HepG2 (cell line): ENCODE data around the gene KRTAP19-8. TPM values are rescaled to one million over a fixed set of nuclear protein-coding genes. Genes with fewer than 3 reads are reported as not detected.

ENCODE experiments used
- ATAC-seq: fragments of 200-7000 bp; cut with Tn5 transposase; 3 replicates; pipeline ENCODE4 v1.9.1; 2020; ENCODE audit warnings: mild to moderate bottlenecking, moderate library complexity
- BruUV-seq: library from RNA; stranded (reverse); fragments of 400-500 nt; replicated peaks from 2 replicates; lab custom pipeline; 2021; lab: Mats Ljungman, UMichigan
- CTCF ChIA-PET: fragments of 300-600 bp; formaldehyde crosslinking; extraction: SDS; loops from one replicate; lab custom pipeline; 2021; ENCODE audit warnings: low total read pairs, inconsistent platforms, low intra/inter-chr PET ratio; lab: Yijun Ruan, JAX
- POLR2A ChIA-PET: fragments of 350-600 bp; sonication (Branson Sonifier 250); formaldehyde crosslinking; loops from one replicate; lab custom pipeline; 2020; ENCODE audit warnings: antibody characterized with exemption, inconsistent platforms; lab: Yijun Ruan, JAX
- DNase-seq: peaks from one replicate; pipeline ENCODE4 v3.0.0-alpha.2; 2015; ENCODE audit warnings: low spot score
- FAIRE-seq: peaks from 3 replicates; lab custom pipeline; 2011; peaks lifted over from hg19 to GRCh38; lab: Jason Lieb, UNC
- H2AFZ ChIP-seq: one replicate; pipeline ENCODE4 v1.6.1; 2011; ENCODE audit warnings: low read length, inconsistent platforms
- H3K27ac ChIP-seq: fragments of 300-600 bp; 3 replicates; pipeline ENCODE4 v1.8.0; 2011; ENCODE audit warnings: mixed run types, mild to moderate bottlenecking, mixed read lengths, low read length, inconsistent platforms; ENCODE audit not compliant: insufficient read depth; ENCODE audit errors: extremely low read length
- H3K27me3 ChIP-seq, 2 experiments: fragments of 200-600 bp in 1 of 2; 2 replicates in 1 of 2; 3 replicates in 1 of 2; pipeline versions ENCODE4 v1.6.0 to v1.8.0; 2011; ENCODE audit warnings: low read length in 2 of 2, mild to moderate bottlenecking in 2 of 2, moderate library complexity in 2 of 2, inconsistent platforms in 1 of 2; ENCODE audit not compliant: insufficient read depth in 2 of 2, control insufficient read depth in 1 of 2
- H3K36me3 ChIP-seq, 2 experiments: fragments of 200-600 bp in 1 of 2; replicated peaks in 1 of 2; 2 replicates in 1 of 2; 3 replicates in 1 of 2; pipeline versions ENCODE4 v1.5.1 to v1.8.0; 2011; ENCODE audit warnings: low read length in 2 of 2, inconsistent platforms in 1 of 2; ENCODE audit not compliant: insufficient read depth in 2 of 2, control insufficient read depth in 1 of 2
- H3K4me1 ChIP-seq: 2 replicates; pipeline ENCODE4 v1.5.1; 2012; ENCODE audit warnings: low read length, inconsistent platforms; ENCODE audit not compliant: insufficient read depth
- H3K4me2 ChIP-seq: 2 replicates; pipeline ENCODE4 v1.6.0; 2011; ENCODE audit warnings: low read depth, low read length, inconsistent platforms
- H3K4me3 ChIP-seq, 3 experiments: fragments of 200-600 bp in 1 of 3; sonication (generic), shearing (Covaris generic) in 1 of 3; replicated peaks in 1 of 3; 2 replicates each; pipeline ENCODE4 v1.5.1; 2011 to 2016; ENCODE audit warnings: low read length in 3 of 3, inconsistent platforms in 2 of 3, low read depth in 2 of 3, mild to moderate bottlenecking in 2 of 3, control low read depth in 1 of 3, mixed read lengths in 1 of 3; ENCODE audit not compliant: insufficient read depth in 1 of 3
- H3K79me2 ChIP-seq: one replicate; pipeline ENCODE4 v1.6.1; 2011; ENCODE audit warnings: low read length, inconsistent platforms; ENCODE audit not compliant: insufficient read depth
- H3K9ac ChIP-seq: 2 replicates; pipeline ENCODE4 v1.6.0; 2011; ENCODE audit warnings: mild to moderate bottlenecking, low read depth, low read length, inconsistent platforms; ENCODE audit not compliant: insufficient read depth
- H3K9me3 ChIP-seq: 2 replicates; pipeline ENCODE4 v1.5.1; 2012; ENCODE audit warnings: mild to moderate bottlenecking, low read length
- H4K20me1 ChIP-seq: 2 replicates; pipeline ENCODE4 v1.6.0; 2011; ENCODE audit warnings: inconsistent platforms, mild to moderate bottlenecking, low read length, moderate library complexity; ENCODE audit not compliant: insufficient read depth
- ATF4 ChIP-seq, 2 experiments: fragments of 450-650 bp in 1 of 2; sonication (generic) in 1 of 2; formaldehyde crosslinking; IDR thresholded peaks; 2 replicates each; pipeline versions ENCODE4 v1.5.0 to v1.8.0; 2020 to 2022; ENCODE audit warnings: mild to moderate bottlenecking in 1 of 2, missing genetic modification reagents in 1 of 2
- CEBPG ChIP-seq: IDR thresholded peaks from 2 replicates; pipeline ENCODE4 v1.6.1; 2016
- IRF9 ChIP-seq: sonication (generic); formaldehyde crosslinking; IDR thresholded peaks from 2 replicates; pipeline ENCODE4 v1.8.0; 2022; ENCODE audit warnings: missing genetic modification reagents, mild to moderate bottlenecking, borderline replicate concordance
- TBX2 ChIP-seq: sonication (generic); formaldehyde crosslinking; IDR thresholded peaks from 2 replicates; pipeline ENCODE4 v1.5.0; 2020; ENCODE audit warnings: missing genetic modification reagents, mild to moderate bottlenecking, borderline replicate concordance
- ZNF143 ChIP-seq: sonication (generic); formaldehyde crosslinking; IDR thresholded peaks from 2 replicates; pipeline ENCODE4 v1.4.0; 2020; ENCODE audit warnings: missing genetic modification reagents
- ZSCAN22 ChIP-seq: sonication (generic); formaldehyde crosslinking; IDR thresholded peaks from 2 replicates; pipeline ENCODE4 v1.4.0; 2020; ENCODE audit warnings: mild to moderate bottlenecking, missing genetic modification reagents
- WGBS: methylation state at CpG from one replicate; pipeline ENCODE4 v1.1.6; 2017; ENCODE audit warnings: low lambda C conversion rate; 5-methylcytosine and 5-hydroxymethylcytosine counted together
- in situ Hi-C: cut with HindIII; loops from 2 replicates; pipeline ENCODE4 v1.10.0; 2017; ENCODE audit warnings: low pct_unique_long_range_greater_than_20kb; ENCODE audit not compliant: extremely low pct_ligation_motif_present
- intact Hi-C: fragments of 100-400 bp; cut with micrococcal nuclease; formaldehyde crosslinking; loops from one replicate; pipeline ENCODE4 v1.10.0; 2022; ENCODE audit not compliant: unreplicated experiment
- polyA plus RNA-seq, 8 experiments: library from polyadenylated mRNA; depleted of rRNA in 3 of 8; stranded (reverse) in 7 of 8; unstranded in 1 of 8; fragments of >200 nt; fragmentation: Illumina TruSeq in 4 of 8; extraction: Trizol in 4 of 8; gene quantifications; 2 replicates each; pipeline versions ENCODE4 v1.2.1 to v1.2.3, GENCODE V29; 2011 to 2016; ENCODE audit warnings: low read depth in 4 of 8, missing spikeins in 1 of 8, mixed read lengths in 1 of 8; ENCODE audit not compliant: insufficient read depth in 1 of 8
- total RNA-seq, 5 experiments: library from RNA; depleted of rRNA; stranded (reverse); fragments of >200 nt; fragmentation: Illumina TruSeq; extraction: Trizol; gene quantifications; 2 replicates each; pipeline ENCODE4 v1.2.3, GENCODE V29; 2016; ENCODE audit warnings: low read depth in 1 of 5
- TF ChIP-seq, protein P1 (sequence below): sonication (generic); formaldehyde crosslinking; IDR thresholded peaks from 2 replicates; pipeline ENCODE4 v1.8.0; 2022; ENCODE audit warnings: mild to moderate bottlenecking, missing genetic modification reagents, borderline replicate concordance
- TF ChIP-seq, protein P2 (sequence below), 2 experiments: fragments of 450-650 bp in 1 of 2; sonication (generic) in 1 of 2; formaldehyde crosslinking in 1 of 2; IDR thresholded peaks; 2 replicates each; pipeline versions ENCODE4 v1.6.1 to v1.8.0; 2016 to 2022; ENCODE audit warnings: antibody characterized with exemption in 1 of 2, mild to moderate bottlenecking in 1 of 2, missing genetic modification reagents in 1 of 2

KRTAP19-8 gene
- total and polyA plus RNA-seq, 2 of the 13 experiments (the other 11 are each of a cell fraction or from before 2014, with no cell fraction given): not detected

- TF ChIP-seq ATF4 (CRISPR knock-in tag; IDR thresholded peaks at IDR 0.05) (no peak), CEBPG (CRISPR knock-in tag) (no peak), TBX2 (CRISPR knock-in tag) (no peak)
- TF ChIP-seq, protein P1, sequence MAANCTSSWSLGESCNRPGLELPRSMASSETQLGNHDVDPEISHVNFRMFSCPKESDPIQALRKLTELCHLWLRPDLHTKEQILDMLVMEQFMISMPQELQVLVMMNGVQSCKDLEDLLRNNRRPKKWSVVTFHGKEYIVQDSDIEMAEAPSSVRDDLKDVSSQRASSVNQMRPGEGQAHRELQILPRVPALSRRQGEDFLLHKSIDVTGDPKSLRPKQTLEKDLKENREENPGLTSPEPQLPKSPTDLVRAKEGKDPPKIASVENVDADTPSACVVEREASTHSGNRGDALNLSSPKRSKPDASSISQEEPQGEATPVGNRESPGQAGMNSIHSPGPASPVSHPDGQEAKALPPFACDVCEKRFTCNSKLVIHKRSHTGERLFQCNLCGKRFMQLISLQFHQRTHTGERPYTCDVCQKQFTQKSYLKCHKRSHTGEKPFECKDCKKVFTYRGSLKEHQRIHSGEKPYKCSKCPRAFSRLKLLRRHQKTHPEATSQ (CRISPR knock-in tag): no peak
Observed at GRCh38 chr21:31011412-31011811, 26.9 kb downstream of the KRTAP19-8 start (continued).

GRCh38 chr21:31008355-31008754, 29.9 kb downstream of the KRTAP19-8 start:
- no peak overlapping the region for H3K4me2 ChIP-seq
- no peaks in the 10 kb centered on the region for H4K20me1 ChIP-seq
- no peaks in the 10 kb centered on the region for H3K4me1 ChIP-seq
- ATAC-seq (no peak), DNase-seq (no peak), FAIRE-seq (no peak)
- CTCF ChIA-PET: no interaction called here
- in situ Hi-C loops: no loop called here
- H3K9me3 ChIP-seq: peaks cover 80% of the 10 kb centered on the region
- H3K4me3 ChIP-seq: no peak overlapping the region
- POLR2A ChIA-PET: no interaction called here
- H2AFZ ChIP-seq: no peak overlapping the region
- no peak overlapping the region for H3K9ac ChIP-seq
- H3K27me3 ChIP-seq: no peaks in the 10 kb centered on the region
- intact Hi-C loops: no loop called here
- no peak overlapping the region for H3K27ac ChIP-seq
- no peaks in the 10 kb centered on the region for H3K79me2 ChIP-seq
- H3K36me3 ChIP-seq: no peaks in the 10 kb centered on the region
- 0% methylated on average over 1 of the region's 1 CpG for WGBS
- BruUV-seq: no TSS peak
- TF ChIP-seq IRF9 (no peak), ZSCAN22 (CRISPR knock-in tag) (no peak), ZNF143 (no peak)
- TF ChIP-seq, protein P2, sequence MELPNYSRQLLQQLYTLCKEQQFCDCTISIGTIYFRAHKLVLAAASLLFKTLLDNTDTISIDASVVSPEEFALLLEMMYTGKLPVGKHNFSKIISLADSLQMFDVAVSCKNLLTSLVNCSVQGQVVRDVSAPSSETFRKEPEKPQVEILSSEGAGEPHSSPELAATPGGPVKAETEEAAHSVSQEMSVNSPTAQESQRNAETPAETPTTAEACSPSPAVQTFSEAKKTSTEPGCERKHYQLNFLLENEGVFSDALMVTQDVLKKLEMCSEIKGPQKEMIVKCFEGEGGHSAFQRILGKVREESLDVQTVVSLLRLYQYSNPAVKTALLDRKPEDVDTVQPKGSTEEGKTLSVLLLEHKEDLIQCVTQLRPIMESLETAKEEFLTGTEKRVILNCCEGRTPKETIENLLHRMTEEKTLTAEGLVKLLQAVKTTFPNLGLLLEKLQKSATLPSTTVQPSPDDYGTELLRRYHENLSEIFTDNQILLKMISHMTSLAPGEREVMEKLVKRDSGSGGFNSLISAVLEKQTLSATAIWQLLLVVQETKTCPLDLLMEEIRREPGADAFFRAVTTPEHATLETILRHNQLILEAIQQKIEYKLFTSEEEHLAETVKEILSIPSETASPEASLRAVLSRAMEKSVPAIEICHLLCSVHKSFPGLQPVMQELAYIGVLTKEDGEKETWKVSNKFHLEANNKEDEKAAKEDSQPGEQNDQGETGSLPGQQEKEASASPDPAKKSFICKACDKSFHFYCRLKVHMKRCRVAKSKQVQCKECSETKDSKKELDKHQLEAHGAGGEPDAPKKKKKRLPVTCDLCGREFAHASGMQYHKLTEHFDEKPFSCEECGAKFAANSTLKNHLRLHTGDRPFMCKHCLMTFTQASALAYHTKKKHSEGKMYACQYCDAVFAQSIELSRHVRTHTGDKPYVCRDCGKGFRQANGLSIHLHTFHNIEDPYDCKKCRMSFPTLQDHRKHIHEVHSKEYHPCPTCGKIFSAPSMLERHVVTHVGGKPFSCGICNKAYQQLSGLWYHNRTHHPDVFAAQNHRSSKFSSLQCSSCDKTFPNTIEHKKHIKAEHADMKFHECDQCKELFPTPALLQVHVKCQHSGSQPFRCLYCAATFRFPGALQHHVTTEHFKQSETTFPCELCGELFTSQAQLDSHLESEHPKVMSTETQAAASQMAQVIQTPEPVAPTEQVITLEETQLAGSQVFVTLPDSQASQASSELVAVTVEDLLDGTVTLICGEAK (IDR thresholded peaks at IDR 0.05): no peak
- TF ChIP-seq, protein P2 (CRISPR knock-in tag; IDR thresholded peaks at IDR 0.05): no peak
